Osteoblast (primary cell): ENCODE measurements around the gene INO80C. TPM values are rescaled to one million over a fixed set of nuclear protein-coding genes. Genes with fewer than 3 reads are reported as not detected.

Experiments
- DNase-seq: peaks from one replicate; pipeline ENCODE4 v3.0.0; 2011; ENCODE audit warnings: low spot score, mixed read lengths; ENCODE audit not compliant: insufficient read length; ENCODE audit errors: missing footprints
- H2AFZ ChIP-seq: 2 replicates; pipeline ENCODE4 v1.6.0; 2011; ENCODE audit warnings: mild to moderate bottlenecking, low read length
- H3K27ac ChIP-seq: 2 replicates; pipeline ENCODE4 v1.5.1; 2011; ENCODE audit warnings: mild to moderate bottlenecking, low read depth, low read length, moderate library complexity
- H3K27me3 ChIP-seq: 2 replicates; pipeline ENCODE4 v1.6.0; 2012; ENCODE audit warnings: mild to moderate bottlenecking, control low read depth, inconsistent platforms, low read length, moderate library complexity; ENCODE audit not compliant: insufficient read depth
- H3K36me3 ChIP-seq: 2 replicates; pipeline ENCODE4 v1.5.1; 2011; ENCODE audit warnings: mild to moderate bottlenecking, low read length, control low read depth, moderate library complexity; ENCODE audit not compliant: insufficient read depth
- H3K4me1 ChIP-seq: 2 replicates; pipeline ENCODE4 v1.5.1; 2011; ENCODE audit warnings: mild to moderate bottlenecking, low read length, control low read depth, moderate library complexity; ENCODE audit not compliant: insufficient read depth
- H3K4me2 ChIP-seq: 2 replicates; pipeline ENCODE4 v1.6.0; 2011; ENCODE audit warnings: mild to moderate bottlenecking, low read length; ENCODE audit not compliant: insufficient read depth
- H3K4me3 ChIP-seq: fragments of 200-600 bp; sonication (generic); 3 replicates; pipeline ENCODE4 v1.5.1; 2012; ENCODE audit warnings: mild to moderate bottlenecking, low read length, inconsistent platforms; ENCODE audit not compliant: insufficient read depth
- H3K79me2 ChIP-seq: 2 replicates; pipeline ENCODE4 v1.6.0; 2012; ENCODE audit warnings: mild to moderate bottlenecking, low read length, control low read depth, inconsistent platforms; ENCODE audit not compliant: insufficient read depth
- H3K9me3 ChIP-seq: 2 replicates; pipeline ENCODE4 v1.5.1; 2011; ENCODE audit warnings: low read depth, low read length, control low read depth
- H4K20me1 ChIP-seq: 2 replicates; pipeline ENCODE4 v1.6.0; 2012; ENCODE audit warnings: mild to moderate bottlenecking, low read length, control low read depth; ENCODE audit not compliant: insufficient read depth
- CTCF ChIP-seq: IDR thresholded peaks from 2 replicates; pipeline ENCODE4 v1.5.1; 2011; ENCODE audit warnings: mild to moderate bottlenecking, low read depth, low read length, moderate library complexity; ENCODE audit errors: extremely low read depth
- total RNA-seq: library from RNA; depleted of rRNA; stranded (reverse); fragments of >200 nt; gene quantifications from 2 replicates; pipeline ENCODE4 v1.2.3, GENCODE V29; 2012

The INO80C gene
- total RNA-seq, 1 donor: 9.0 TPM

- Histone ChIP-seq H3K27ac (peak overlapping the region; percentile 56), H3K36me3 (no peaks in the 10 kb centered on the region), H3K4me3 (no peak overlapping the region), H4K20me1 (no peaks in the 10 kb centered on the region), H3K4me2 (no peak overlapping the region), H3K27me3 (no peaks in the 10 kb centered on the region), H3K4me1 (peaks cover 30% of the 10 kb centered on the region), H3K9me3 (no peaks in the 10 kb centered on the region), H3K79me2 (no peaks in the 10 kb centered on the region), H2AFZ (no peak overlapping the region)
- DNase-seq: no peak
- no peak for TF ChIP-seq CTCF
Observed at GRCh38 chr18:35451916-35452315, 45.8 kb downstream of the INO80C start.

- no peak for TF ChIP-seq CTCF
- Histone ChIP-seq H3K4me3 (no peak overlapping the region), H3K9me3 (no peaks in the 10 kb centered on the region), H3K36me3 (no peaks in the 10 kb centered on the region), H3K27ac (no peak overlapping the region), H3K4me2 (no peak overlapping the region), H3K79me2 (no peaks in the 10 kb centered on the region), H4K20me1 (no peaks in the 10 kb centered on the region), H2AFZ (no peak overlapping the region), H3K4me1 (peaks cover 21% of the 10 kb centered on the region), H3K27me3 (no peaks in the 10 kb centered on the region)
- no peak for DNase-seq
Observed at GRCh38 chr18:35451032-35451431, 46.7 kb downstream of the INO80C start.

GRCh38 chr18:35444636-35445035, 53.1 kb downstream of the INO80C start:
- H2AFZ ChIP-seq: no peak overlapping the region
- no peaks in the 10 kb centered on the region for H3K79me2 ChIP-seq
- no peak for DNase-seq
- no peaks in the 10 kb centered on the region for H3K9me3 ChIP-seq
- H3K4me2 ChIP-seq: no peak overlapping the region
- TF ChIP-seq CTCF: no peak
- peaks cover 8% of the 10 kb centered on the region for H3K4me1 ChIP-seq
- H3K36me3 ChIP-seq: no peaks in the 10 kb centered on the region
- H3K4me3 ChIP-seq: no peak overlapping the region
- no peaks in the 10 kb centered on the region for H3K27me3 ChIP-seq
- H3K27ac ChIP-seq: no peak overlapping the region
- H4K20me1 ChIP-seq: no peaks in the 10 kb centered on the region

- no peaks in the 10 kb centered on the region for H4K20me1 ChIP-seq
- no peak for TF ChIP-seq CTCF
- H3K27ac ChIP-seq: no peak overlapping the region
- H3K4me3 ChIP-seq: no peak overlapping the region
- H3K9me3 ChIP-seq: no peaks in the 10 kb centered on the region
- H2AFZ ChIP-seq: no peak overlapping the region
- DNase-seq: no peak
- H3K27me3 ChIP-seq: no peaks in the 10 kb centered on the region
- H3K36me3 ChIP-seq: no peaks in the 10 kb centered on the region
- H3K4me1 ChIP-seq: peaks cover 10% of the 10 kb centered on the region
- no peaks in the 10 kb centered on the region for H3K79me2 ChIP-seq
- no peak overlapping the region for H3K4me2 ChIP-seq
Observed at GRCh38 chr18:35443847-35444246, 53.9 kb downstream of the INO80C start.
